Mesenchymal stem cell (in vitro differentiated cells and primary cell): ENCODE data around the gene TBC1D22A.

ENCODE experiments used
- DNase-seq: peaks from one replicate; pipeline ENCODE4 v3.0.0-alpha.2; 2013
- H2AFZ ChIP-seq: one replicate; pipeline ENCODE4 v1.6.1; 2013; ENCODE audit warnings: low read depth, mild to moderate bottlenecking, control low read depth, inconsistent platforms, low read length, moderate library complexity
- H2AK5ac ChIP-seq: 2 replicates; pipeline ENCODE4 v1.6.1; 2013; ENCODE audit warnings: low read length, moderate library complexity, mild to moderate bottlenecking, inconsistent platforms; ENCODE audit not compliant: severe bottlenecking
- H2BK120ac ChIP-seq: one replicate; pipeline ENCODE4 v1.6.1; 2013; ENCODE audit warnings: low read depth, mild to moderate bottlenecking, inconsistent platforms, low read length, moderate library complexity
- H2BK12ac ChIP-seq, 2 experiments: one replicate each; pipeline ENCODE4 v1.6.1; 2013; ENCODE audit warnings: inconsistent platforms in 2 of 2, low read length in 2 of 2, mild to moderate bottlenecking in 2 of 2, moderate library complexity in 2 of 2, control low read depth in 1 of 2
- H2BK15ac ChIP-seq: one replicate; pipeline ENCODE4 v1.6.1; 2013; ENCODE audit warnings: mild to moderate bottlenecking, low read depth, inconsistent platforms; ENCODE audit not compliant: poor library complexity, severe bottlenecking
- H2BK5ac ChIP-seq: 2 replicates; pipeline ENCODE4 v1.6.1; 2013; ENCODE audit warnings: low read depth, mild to moderate bottlenecking, low read length, control low read depth, inconsistent platforms; ENCODE audit not compliant: poor library complexity, severe bottlenecking
- H3K14ac ChIP-seq, 2 experiments: one replicate each; pipeline ENCODE4 v1.6.1; 2013; ENCODE audit warnings: inconsistent platforms in 2 of 2, low read length in 2 of 2, control low read depth in 1 of 2, mild to moderate bottlenecking in 1 of 2, moderate library complexity in 1 of 2
- H3K18ac ChIP-seq, 2 experiments: one replicate each; pipeline ENCODE4 v1.6.1; 2013; ENCODE audit warnings: inconsistent platforms in 2 of 2, low read length in 2 of 2, control low read depth in 1 of 2, low read depth in 1 of 2, mild to moderate bottlenecking in 1 of 2
- H3K23ac ChIP-seq, 2 experiments: one replicate each; pipeline ENCODE4 v1.6.1; 2013; ENCODE audit warnings: inconsistent platforms in 2 of 2, low read length in 2 of 2, mild to moderate bottlenecking in 2 of 2, moderate library complexity in 2 of 2, control low read depth in 1 of 2
- H3K27ac ChIP-seq: 2 replicates; pipeline ENCODE4 v1.5.1; 2013; ENCODE audit warnings: mild to moderate bottlenecking, moderate library complexity, low read length, control low read depth, inconsistent platforms; ENCODE audit not compliant: poor library complexity, severe bottlenecking
- H3K27me3 ChIP-seq, 2 experiments: 2 replicates each; pipeline versions ENCODE4 v1.6.1 to v1.7.0; 2013; ENCODE audit warnings: low read length in 2 of 2, mild to moderate bottlenecking in 2 of 2, moderate library complexity in 2 of 2, control low read depth in 1 of 2, inconsistent platforms in 1 of 2; ENCODE audit not compliant: control insufficient read depth in 1 of 2, insufficient read depth in 1 of 2
- H3K36me3 ChIP-seq, 2 experiments: 2 replicates each; pipeline versions ENCODE4 v1.6.1 to v1.7.0; 2013; ENCODE audit warnings: low read length in 2 of 2, control low read depth in 1 of 2, inconsistent platforms in 1 of 2, low read depth in 1 of 2, mild to moderate bottlenecking in 1 of 2; ENCODE audit not compliant: insufficient read depth in 2 of 2, control insufficient read depth in 1 of 2
- H3K4ac ChIP-seq, 2 experiments: one replicate each; pipeline ENCODE4 v1.6.1; 2013; ENCODE audit warnings: inconsistent platforms in 2 of 2, low read length in 2 of 2, mild to moderate bottlenecking in 2 of 2, moderate library complexity in 2 of 2, control low read depth in 1 of 2, low read depth in 1 of 2
- H3K4me1 ChIP-seq: 2 replicates; pipeline ENCODE4 v1.6.1; 2013; ENCODE audit warnings: low read depth, low read length, control low read depth; ENCODE audit not compliant: control insufficient read depth, insufficient read depth
- H3K4me2 ChIP-seq: 2 replicates; pipeline ENCODE4 v1.6.1; 2013; ENCODE audit warnings: low read length, mild to moderate bottlenecking, inconsistent platforms; ENCODE audit not compliant: poor library complexity, severe bottlenecking
- H3K4me3 ChIP-seq, 2 experiments: 2 replicates each; pipeline versions ENCODE4 v1.5.1 to v1.7.0; 2013; ENCODE audit warnings: low read length in 2 of 2, mild to moderate bottlenecking in 2 of 2, control low read depth in 1 of 2, low read depth in 1 of 2; ENCODE audit not compliant: insufficient read depth in 1 of 2
- H3K79me1 ChIP-seq: replicated peaks from 2 replicates; pipeline ENCODE4 v1.6.1; 2013; ENCODE audit warnings: mild to moderate bottlenecking, control low read depth, low read length, inconsistent platforms; ENCODE audit not compliant: poor library complexity, severe bottlenecking
- H3K9ac ChIP-seq: 2 replicates; pipeline ENCODE4 v1.7.0; 2013; ENCODE audit warnings: mild to moderate bottlenecking, low read length, moderate library complexity
- H3K9me3 ChIP-seq: 2 replicates; pipeline ENCODE4 v1.7.0; 2013; ENCODE audit warnings: mild to moderate bottlenecking, low read length; ENCODE audit not compliant: control insufficient read depth
- H4K8ac ChIP-seq: one replicate; pipeline ENCODE4 v1.6.1; 2013; ENCODE audit warnings: inconsistent platforms, mild to moderate bottlenecking, low read length, moderate library complexity
- H4K91ac ChIP-seq: one replicate; pipeline ENCODE4 v1.6.1; 2013; ENCODE audit warnings: mild to moderate bottlenecking, low read length, inconsistent platforms
- WGBS: methylation state at CpG from one replicate; pipeline ENCODE4 v1.1.7; 2013; ENCODE audit warnings: mixed read lengths; 5-methylcytosine and 5-hydroxymethylcytosine counted together

The TBC1D22A gene

GRCh38 chr22:46902998-46903916 lies 140.8 kb downstream of the TBC1D22A start:
- no peaks in the 10 kb centered on the region for H3K27me3 ChIP-seq
- H3K79me1 ChIP-seq: peaks cover 44% of the 10 kb centered on the region
- no peak overlapping the region for H2AFZ ChIP-seq
- no peak overlapping the region for H3K4me3 ChIP-seq
- peaks cover 5% of the 10 kb centered on the region for H3K4me1 ChIP-seq
- H4K91ac ChIP-seq: no peak overlapping the region
- H3K23ac ChIP-seq: no peak overlapping the region
- 92% methylated on average over 28 of the region's 29 CpGs for WGBS
- H3K18ac ChIP-seq: no peak overlapping the region
- no peak overlapping the region for H2BK5ac ChIP-seq
- H3K36me3 ChIP-seq: peaks cover 4 to 38% of the 10 kb centered on the region in 2 experiments
- no peak overlapping the region for H2BK15ac ChIP-seq
- no peaks in the 10 kb centered on the region for H3K9me3 ChIP-seq
- H2BK120ac ChIP-seq: no peak overlapping the region
- H3K14ac ChIP-seq: no peak overlapping the region
- DNase-seq: no peak
- no peak overlapping the region for H3K27ac ChIP-seq
- H2AK5ac ChIP-seq: no peak overlapping the region
- no peak overlapping the region for H3K9ac ChIP-seq
- no peak overlapping the region for H3K4me2 ChIP-seq
- H3K4ac ChIP-seq: no peak overlapping the region
- no peak overlapping the region for H2BK12ac ChIP-seq
- H4K8ac ChIP-seq: no peak overlapping the region

- Histone ChIP-seq H3K36me3 (peaks cover 4 to 52% of the 10 kb centered on the region in 2 experiments), H3K18ac (no peak overlapping the region), H3K23ac (no peak overlapping the region), H4K8ac (no peak overlapping the region), H2BK15ac (no peak overlapping the region), H3K27ac (no peak overlapping the region), H3K14ac (no peak overlapping the region), H2BK120ac (no peak overlapping the region), H2AK5ac (no peak overlapping the region), H3K9ac (no peak overlapping the region), H3K4me3 (no peak overlapping the region), H3K27me3 (no peaks in the 10 kb centered on the region), H2BK5ac (no peak overlapping the region), H3K79me1 (peaks cover 51% of the 10 kb centered on the region), H3K4me1 (peaks cover 9% of the 10 kb centered on the region), H3K4ac (no peak overlapping the region), H4K91ac (no peak overlapping the region), H2BK12ac (no peak overlapping the region), H3K4me2 (no peak overlapping the region), H2AFZ (no peak overlapping the region), H3K9me3 (no peaks in the 10 kb centered on the region)
- no peak for DNase-seq
- 97% methylated on average over 15 of the region's 15 CpGs for WGBS
Measured at GRCh38 chr22:46905415-46905814, 143.0 kb downstream of the TBC1D22A start.

- Histone ChIP-seq H3K9ac (no peak overlapping the region), H3K4me2 (no peak overlapping the region), H2BK15ac (no peak overlapping the region), H3K9me3 (no peaks in the 10 kb centered on the region), H3K36me3 (peaks cover 4 to 54% of the 10 kb centered on the region in 2 experiments), H2AFZ (no peak overlapping the region), H3K4me1 (peaks cover 13% of the 10 kb centered on the region), H3K27me3 (no peaks in the 10 kb centered on the region), H3K18ac (no peak overlapping the region), H2AK5ac (no peak overlapping the region), H3K4ac (no peak overlapping the region), H2BK120ac (no peak overlapping the region), H3K27ac (no peak overlapping the region), H4K8ac (no peak overlapping the region), H2BK12ac (no peak overlapping the region), H2BK5ac (no peak overlapping the region), H3K79me1 (peaks cover 55% of the 10 kb centered on the region), H4K91ac (no peak overlapping the region), H3K4me3 (no peak overlapping the region), H3K23ac (no peak overlapping the region), H3K14ac (no peak overlapping the region)
- WGBS: 93% methylated on average over 7 of the region's 8 CpGs
- no peak for DNase-seq
Measured at GRCh38 chr22:46905834-46906233, 143.4 kb downstream of the TBC1D22A start.

- 98% methylated on average over 18 of the region's 18 CpGs for WGBS
- no peak overlapping the region for H2AK5ac ChIP-seq
- H2AFZ ChIP-seq: no peak overlapping the region
- no peaks in the 10 kb centered on the region for H3K27me3 ChIP-seq
- no peak overlapping the region for H4K8ac ChIP-seq
- H3K4me3 ChIP-seq: no peak overlapping the region
- DNase-seq: no peak
- peaks cover 4 to 54% of the 10 kb centered on the region in 2 experiments for H3K36me3 ChIP-seq
- no peak overlapping the region for H2BK5ac ChIP-seq
- H3K27ac ChIP-seq: no peak overlapping the region
- peaks cover 16% of the 10 kb centered on the region for H3K4me1 ChIP-seq
- H3K79me1 ChIP-seq: peaks cover 58% of the 10 kb centered on the region
- no peak overlapping the region for H2BK12ac ChIP-seq
- no peak overlapping the region for H3K9ac ChIP-seq
- H3K4me2 ChIP-seq: no peak overlapping the region
- no peak overlapping the region for H3K4ac ChIP-seq
- no peak overlapping the region for H2BK120ac ChIP-seq
- no peak overlapping the region for H3K14ac ChIP-seq
- H3K23ac ChIP-seq: no peak overlapping the region
- H3K18ac ChIP-seq: no peak overlapping the region
- H4K91ac ChIP-seq: no peak overlapping the region
- H3K9me3 ChIP-seq: no peaks in the 10 kb centered on the region
- H2BK15ac ChIP-seq: no peak overlapping the region
Measured at GRCh38 chr22:46906326-46907045, 144.0 kb downstream of the TBC1D22A start.
